GM23248 (cell line): ENCODE measurements around the gene HEBP2. TPM values are rescaled to one million over a fixed set of nuclear protein-coding genes. Genes with fewer than 3 reads are reported as not detected.
A peak's percentile ranks its signal among the peaks of the same experiment; 100 is the strongest.

Experiments used
- DNase-seq: peaks from one replicate; pipeline ENCODE4 v3.0.0-alpha.2; 2015
- H2AFZ ChIP-seq: fragments of 200-600 bp; sonication (generic); 2 replicates; pipeline ENCODE4 v1.6.1; 2016; ENCODE audit warnings: antibody characterized with exemption
- H3F3A ChIP-seq: fragments of 200-600 bp; sonication (generic); 2 replicates; pipeline ENCODE4 v1.6.1; 2016; ENCODE audit warnings: mild to moderate bottlenecking, antibody characterized with exemption, mixed run types; ENCODE audit not compliant: insufficient read depth
- H3K27ac ChIP-seq: fragments of 200-600 bp; sonication (generic); 2 replicates; pipeline ENCODE4 v1.5.1; 2016; ENCODE audit warnings: mild to moderate bottlenecking
- H3K27me3 ChIP-seq: fragments of 200-600 bp; sonication (generic); replicated peaks from 2 replicates; pipeline ENCODE4 v1.6.1; 2016; ENCODE audit warnings: mild to moderate bottlenecking; ENCODE audit not compliant: insufficient read depth
- H3K36me3 ChIP-seq: fragments of 200-600 bp; sonication (generic); 2 replicates; pipeline ENCODE4 v1.6.1; 2016; ENCODE audit warnings: low read depth, mild to moderate bottlenecking
- H3K4me1 ChIP-seq: fragments of 200-600 bp; sonication (generic); 2 replicates; pipeline ENCODE4 v1.6.1; 2016; ENCODE audit warnings: mild to moderate bottlenecking; ENCODE audit not compliant: insufficient read depth
- H3K4me2 ChIP-seq: fragments of 200-600 bp; sonication (generic); one replicate; pipeline ENCODE4 v1.6.1; 2016; ENCODE audit warnings: mild to moderate bottlenecking; ENCODE audit not compliant: unreplicated experiment
- H3K4me3 ChIP-seq: fragments of 200-600 bp; sonication (generic); 2 replicates; pipeline ENCODE4 v1.5.1; 2016; ENCODE audit warnings: mild to moderate bottlenecking
- H3K79me2 ChIP-seq: fragments of 200-600 bp; sonication (generic); 2 replicates; pipeline ENCODE4 v1.6.1; 2016; ENCODE audit warnings: mild to moderate bottlenecking; ENCODE audit not compliant: insufficient read depth
- H3K9ac ChIP-seq: fragments of 200-600 bp; sonication (generic); 2 replicates; pipeline ENCODE4 v1.6.1; 2016; ENCODE audit warnings: mild to moderate bottlenecking
- H3K9me2 ChIP-seq: fragments of 200-600 bp; sonication (generic); 2 replicates; pipeline ENCODE4 v1.6.1; 2016; ENCODE audit warnings: mixed run types, mild to moderate bottlenecking, moderate library complexity; ENCODE audit not compliant: insufficient read depth
- H3K9me3 ChIP-seq: fragments of 200-600 bp; sonication (generic); one replicate; pipeline ENCODE4 v1.6.1; 2017; ENCODE audit warnings: low read depth
- H4K20me1 ChIP-seq: fragments of 200-600 bp; sonication (generic); 2 replicates; pipeline ENCODE4 v1.6.0; 2016; ENCODE audit not compliant: insufficient read depth
- EZH2 ChIP-seq: fragments of 200-600 bp; sonication (generic); IDR thresholded peaks from 2 replicates; pipeline ENCODE4 v1.6.1; 2018; ENCODE audit warnings: antibody characterized with exemption, mild to moderate bottlenecking; ENCODE audit not compliant: insufficient read depth, poor library complexity, severe bottlenecking
- EZH2phosphoT487 ChIP-seq: fragments of 200-600 bp; sonication (generic); IDR thresholded peaks from 2 replicates; pipeline ENCODE4 v1.6.1; 2018; ENCODE audit warnings: antibody characterized with exemption, moderate library complexity, mild to moderate bottlenecking, low read depth; ENCODE audit not compliant: insufficient read depth
- WGBS, 2 experiments: methylation state at CpG; one replicate each; pipeline ENCODE4 v1.1.6; 2015 to 2017; ENCODE audit warnings: low lambda C conversion rate in 2 of 2, low coverage in 1 of 2; ENCODE audit errors: missing lambda C conversion rate in 2 of 2; 5-methylcytosine and 5-hydroxymethylcytosine counted together
- in situ Hi-C: fragments of 300-500 bp; cut with MboI; formaldehyde crosslinking; loops from 2 replicates; pipeline ENCODE4 v1.15.0; 2020
- polyA plus RNA-seq: library from polyadenylated mRNA; unstranded; fragments of >200 nt; fragmentation: Nextera tagmentation; extraction: Ambion mirVana; gene quantifications from 2 replicates; pipeline ENCODE4 v1.2.1, GENCODE V29; 2016
- total RNA-seq: library from RNA; depleted of rRNA; stranded (reverse); fragments of >200 nt; shearing (Covaris generic); gene quantifications from 2 replicates; pipeline ENCODE4 v1.2.3, GENCODE V29; 2014

Gene HEBP2
- total and polyA plus RNA-seq, 2 experiments from 2014 or later: 62.8 to 102 TPM

DNA sequence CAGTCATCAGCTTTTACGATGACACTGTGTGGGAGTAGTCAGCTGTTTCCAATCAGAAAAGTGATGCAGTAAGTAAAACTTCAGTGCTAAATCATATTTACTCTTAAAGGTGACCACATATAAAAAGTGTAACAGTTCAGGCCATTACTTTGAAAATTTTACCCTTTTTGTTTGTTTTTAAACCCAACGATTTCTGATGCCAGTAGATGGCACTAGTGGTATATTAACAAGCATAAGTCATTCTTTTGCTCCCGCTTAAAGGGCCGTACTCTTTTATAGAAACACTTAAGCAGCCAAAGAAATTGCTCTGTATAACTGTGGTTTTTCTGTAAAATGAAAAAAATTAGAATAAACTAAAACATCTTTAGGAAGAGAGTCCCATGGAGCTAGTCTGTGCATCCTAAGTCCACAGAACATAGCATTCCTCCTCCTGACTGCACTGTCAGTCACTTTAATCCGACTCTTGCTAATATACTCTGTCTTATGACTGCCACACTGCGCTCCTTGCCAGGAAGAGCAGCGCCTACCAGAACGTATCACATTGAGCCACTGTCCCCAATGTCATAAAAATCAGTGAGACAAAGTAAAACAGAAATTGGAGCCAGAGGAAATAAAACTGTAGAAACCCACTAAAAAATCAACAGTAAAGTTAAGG, 25.0 kb downstream of the HEBP2 start:
- H3K4me3 ChIP-seq: no peak overlapping the region
- H3K4me2 ChIP-seq: no peak overlapping the region
- no peaks in the 10 kb centered on the region for H3K9me2 ChIP-seq
- no peaks in the 10 kb centered on the region for H3K36me3 ChIP-seq
- no peaks in the 10 kb centered on the region for H3K27me3 ChIP-seq
- H3K27ac ChIP-seq: no peak overlapping the region
- H4K20me1 ChIP-seq: no peaks in the 10 kb centered on the region
- DNase-seq: peak; percentile 81
- no peaks in the 10 kb centered on the region for H3F3A ChIP-seq
- no peaks in the 10 kb centered on the region for H3K4me1 ChIP-seq
- no peaks in the 10 kb centered on the region for H3K79me2 ChIP-seq
- no peaks in the 10 kb centered on the region for H3K9me3 ChIP-seq
- 20 to 22% methylated on average over 8 of the region's 8 CpGs for WGBS, 2 experiments
- no peak overlapping the region for H3K9ac ChIP-seq
- H2AFZ ChIP-seq: no peak overlapping the region
- no peak for TF ChIP-seq EZH2
- TF ChIP-seq EZH2phosphoT487: no peak
- in situ Hi-C loops: loop anchor here (25.0 kb wide), 1 partner anchor 333 kb away; the partner anchor contains the start of gene CCDC28A

DNA sequence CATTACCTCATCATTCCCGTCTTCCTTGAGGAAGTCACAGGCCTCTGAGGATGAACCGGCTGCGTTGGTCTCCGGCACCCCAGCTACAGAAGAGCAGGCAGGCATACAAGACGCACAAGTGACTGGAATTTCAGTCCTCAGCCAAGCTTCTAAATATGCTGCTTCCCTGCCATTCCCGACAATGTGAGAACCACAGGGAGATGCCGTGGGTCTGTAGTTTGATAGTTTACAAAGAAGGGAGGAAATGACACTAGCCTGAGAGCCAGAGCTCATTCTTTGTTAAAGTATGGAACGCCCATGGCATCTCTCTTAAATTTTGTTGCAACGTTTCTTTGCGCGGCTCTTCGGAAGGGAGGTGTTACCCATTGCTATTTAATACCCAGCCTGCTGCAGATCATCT, 25.7 kb downstream of the HEBP2 start:
- H3K4me3 ChIP-seq: no peak overlapping the region

DNA sequence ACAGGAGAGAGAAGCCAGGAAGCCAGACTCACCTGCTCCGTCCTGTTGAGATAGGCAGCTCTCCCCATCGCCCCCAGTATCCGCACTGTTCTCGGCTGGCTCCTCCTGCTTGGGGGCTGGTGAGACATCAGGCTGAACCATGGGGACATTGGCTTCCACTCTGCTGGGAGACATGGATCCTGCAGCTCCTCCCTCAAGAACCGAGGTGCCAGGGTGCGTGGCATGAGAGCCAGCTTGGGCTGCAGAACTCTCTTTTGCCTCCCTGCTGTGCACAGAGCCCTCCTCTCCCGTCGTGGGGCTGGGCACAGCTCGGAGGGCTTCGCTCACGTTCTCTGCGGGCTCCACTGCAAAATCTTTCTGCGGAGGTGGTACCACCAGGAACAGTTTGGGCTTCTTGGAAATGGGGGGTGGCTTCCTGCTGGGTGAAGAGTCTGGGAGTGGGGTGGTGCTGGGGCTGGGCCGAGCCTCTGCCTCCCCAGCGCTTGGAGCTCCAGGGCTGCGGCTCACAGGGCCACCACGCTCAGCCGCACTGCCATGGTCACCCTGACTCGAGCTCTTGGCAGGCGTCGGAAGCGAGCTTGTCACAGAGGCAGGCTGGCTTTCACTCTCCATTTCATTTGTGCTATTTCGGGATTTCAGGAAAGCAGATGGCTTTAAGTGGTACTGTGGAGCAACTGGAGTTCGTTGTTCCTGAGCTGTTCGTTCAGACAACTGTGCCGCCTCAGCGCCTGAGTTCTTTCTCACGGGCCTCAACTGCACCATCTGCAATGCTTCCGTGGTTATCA, 26.5 kb downstream of the HEBP2 start:
- WGBS, 2 experiments: 44 to 52% methylated on average over 29 of the region's 29 CpGs
- Histone ChIP-seq H3K27ac (no peak overlapping the region), H3K4me1 (no peaks in the 10 kb centered on the region), H3F3A (no peaks in the 10 kb centered on the region), H3K9ac (no peak overlapping the region), H3K4me3 (no peak overlapping the region), H3K9me3 (no peaks in the 10 kb centered on the region), H3K36me3 (no peaks in the 10 kb centered on the region), H3K4me2 (no peak overlapping the region), H3K79me2 (no peaks in the 10 kb centered on the region), H3K9me2 (no peaks in the 10 kb centered on the region), H3K27me3 (no peaks in the 10 kb centered on the region), H2AFZ (no peak overlapping the region), H4K20me1 (no peaks in the 10 kb centered on the region)
- TF ChIP-seq EZH2: no peak
- no peak for TF ChIP-seq EZH2phosphoT487
- no peak for DNase-seq
- in situ Hi-C loops: loop anchor here (5.0 to 25.0 kb wide), 3 partner anchors 77 to 332 kb away; partner anchors contain the start of gene CCDC28A

More for the DNA sequence above, 25.7 kb downstream of the HEBP2 start:
- 67 to 71% methylated on average over 12 of the region's 12 CpGs for WGBS, 2 experiments
- in situ Hi-C loops: loop anchor here (5.0 to 25.0 kb wide), 3 partner anchors 78 to 333 kb away; partner anchors contain the start of gene CCDC28A
- H3K27me3 ChIP-seq: no peaks in the 10 kb centered on the region
- TF ChIP-seq EZH2phosphoT487 (no peak), EZH2 (no peak)
- no peaks in the 10 kb centered on the region for H3K9me2 ChIP-seq
- H4K20me1 ChIP-seq: no peaks in the 10 kb centered on the region
- no peaks in the 10 kb centered on the region for H3K79me2 ChIP-seq
- no peaks in the 10 kb centered on the region for H3K9me3 ChIP-seq
- H3K4me2 ChIP-seq: no peak overlapping the region
- H3K9ac ChIP-seq: no peak overlapping the region
- H2AFZ ChIP-seq: no peak overlapping the region
- H3K27ac ChIP-seq: no peak overlapping the region
- no peaks in the 10 kb centered on the region for H3K4me1 ChIP-seq
- no peaks in the 10 kb centered on the region for H3F3A ChIP-seq
- H3K36me3 ChIP-seq: no peaks in the 10 kb centered on the region
- DNase-seq: no peak

GRCh38 chr6:138431256-138432062, 27.4 kb downstream of the HEBP2 start:
- no peaks in the 10 kb centered on the region for H3K79me2 ChIP-seq
- no peaks in the 10 kb centered on the region for H3K27me3 ChIP-seq
- no peak overlapping the region for H3K4me3 ChIP-seq
- H3K9ac ChIP-seq: no peak overlapping the region
- H3K9me3 ChIP-seq: no peaks in the 10 kb centered on the region
- no peaks in the 10 kb centered on the region for H3K36me3 ChIP-seq
- no peaks in the 10 kb centered on the region for H3K9me2 ChIP-seq
- no peak overlapping the region for H2AFZ ChIP-seq
- DNase-seq: no peak
- H3F3A ChIP-seq: no peaks in the 10 kb centered on the region
- 83 to 86% methylated on average over 17 to 19 of the region's 19 CpGs for WGBS, 2 experiments
- H3K4me1 ChIP-seq: no peaks in the 10 kb centered on the region
- H3K4me2 ChIP-seq: no peak overlapping the region
- in situ Hi-C loops: loop anchor here (5.0 to 25.0 kb wide), 3 partner anchors 76 to 331 kb away; partner anchors contain the start of gene CCDC28A
- H3K27ac ChIP-seq: no peak overlapping the region
- no peak for TF ChIP-seq EZH2
- no peak for TF ChIP-seq EZH2phosphoT487
- no peaks in the 10 kb centered on the region for H4K20me1 ChIP-seq
